Stimulated activated naive CD8-positive, alpha-beta T cell treated with anti-CD3 and anti-CD28 coated beads, Interleukin-15, amount 100 ng/mL, for 72 hours (primary cell): ENCODE results near the gene CTTNBP2NL.
"Not testable (repeated sequence)": the region's sequence is repeated elsewhere in the genome, so short reads cannot be mapped to it uniquely, and the experiment has no call there.

Experiments
- ATAC-seq: fragments of 150-1000 bp; cut with Tn5 transposase; 2 replicates; pipeline ENCODE4 v1.10.0; 2021; ENCODE audit warnings: mild to moderate bottlenecking, moderate library complexity
- DNase-seq, 2 donors: peaks; one replicate each; pipeline ENCODE4 v3.0.0; 2021 to 2022
- H3K27ac Mint-ChIP-seq, 2 donors: one replicate each; pipeline ENCODE4 v1.8.0; 2022; ENCODE audit warnings: mild to moderate bottlenecking in 2 of 2, mixed read lengths in 2 of 2, moderate library complexity in 2 of 2
- H3K27me3 Mint-ChIP-seq: one replicate; pipeline ENCODE4 v1.8.0; 2022; ENCODE audit warnings: mixed read lengths
- H3K4me1 Mint-ChIP-seq: one replicate; pipeline ENCODE4 v1.8.0; 2022; ENCODE audit warnings: mild to moderate bottlenecking, mixed read lengths
- H3K4me3 Mint-ChIP-seq, 2 donors: one replicate each; pipeline ENCODE4 v1.8.0; 2022; ENCODE audit warnings: mild to moderate bottlenecking in 2 of 2, mixed read lengths in 2 of 2, moderate library complexity in 1 of 2
- H3K9me3 Mint-ChIP-seq, 2 donors: one replicate each; pipeline ENCODE4 v1.8.0; 2022; ENCODE audit warnings: mixed read lengths in 2 of 2

CTTNBP2NL gene

DNA sequence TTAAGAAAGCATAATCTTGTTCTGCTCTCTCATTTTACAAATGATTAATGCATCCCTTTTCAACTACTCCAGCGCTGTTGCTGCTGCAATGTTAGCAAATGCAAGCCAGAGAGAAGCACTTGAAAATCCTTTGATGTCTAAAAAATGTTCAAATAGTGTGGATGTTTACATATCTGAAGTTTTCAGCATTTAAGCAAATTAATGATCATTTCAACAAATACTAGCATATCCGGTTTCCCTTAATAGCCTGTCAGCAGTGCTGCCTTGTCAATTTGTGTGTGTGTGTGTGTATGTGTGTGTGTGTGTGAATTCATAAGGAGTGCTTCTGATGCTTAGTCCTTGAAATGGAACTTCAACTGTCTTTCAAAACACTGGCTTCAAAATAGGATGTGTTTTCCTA lies 64.6 kb downstream of the CTTNBP2NL start:
- Mint-ChIP-seq H3K27ac (no peak overlapping the region), H3K27me3 (peaks cover 25% of the 10 kb centered on the region), H3K9me3 (no peaks in the 10 kb centered on the region), H3K4me3 (no peak overlapping the region), H3K4me1 (peaks cover 2% of the 10 kb centered on the region)
- no peak for DNase-seq
- ATAC-seq, result no peak

DNA sequence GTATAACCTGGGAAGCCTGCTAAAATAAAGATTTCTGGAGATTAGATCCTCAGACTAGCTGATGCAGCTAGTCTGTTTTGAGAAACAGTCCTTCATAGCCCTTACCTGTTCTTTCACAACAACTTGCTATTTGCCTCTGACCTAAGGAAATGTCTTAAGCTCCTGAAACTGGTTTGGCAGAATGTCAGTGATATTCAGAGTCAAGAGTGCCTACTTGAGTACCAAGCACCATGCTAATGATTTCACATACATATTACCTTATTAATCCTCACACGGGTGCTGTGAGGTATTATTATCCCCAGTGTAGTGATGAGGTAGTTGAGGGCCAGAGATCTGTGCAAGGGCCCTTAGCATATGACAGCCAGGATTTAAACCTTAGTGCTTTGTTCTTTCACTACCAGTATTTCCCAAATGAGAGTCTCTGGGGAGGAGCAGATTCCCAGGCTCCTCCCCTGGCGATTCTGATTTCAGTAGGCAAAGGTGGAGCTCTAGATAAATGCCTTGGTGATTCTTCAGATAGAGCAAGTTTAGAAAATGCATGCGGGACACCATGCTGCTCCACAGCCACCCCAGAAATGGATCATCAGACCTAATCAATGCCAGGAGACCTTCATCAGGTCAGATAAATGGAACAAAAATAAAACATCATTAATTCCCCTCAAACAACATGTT lies 65.3 kb downstream of the CTTNBP2NL start:
- DNase-seq (no peak), ATAC-seq (no peak)
- Mint-ChIP-seq H3K9me3 (no peaks in the 10 kb centered on the region), H3K4me3 (no peak overlapping the region), H3K4me1 (peaks cover 9% of the 10 kb centered on the region), H3K27me3 (peaks cover 22% of the 10 kb centered on the region), H3K27ac (peak overlapping the region in 1 of 2 donors; percentile 9)

DNA sequence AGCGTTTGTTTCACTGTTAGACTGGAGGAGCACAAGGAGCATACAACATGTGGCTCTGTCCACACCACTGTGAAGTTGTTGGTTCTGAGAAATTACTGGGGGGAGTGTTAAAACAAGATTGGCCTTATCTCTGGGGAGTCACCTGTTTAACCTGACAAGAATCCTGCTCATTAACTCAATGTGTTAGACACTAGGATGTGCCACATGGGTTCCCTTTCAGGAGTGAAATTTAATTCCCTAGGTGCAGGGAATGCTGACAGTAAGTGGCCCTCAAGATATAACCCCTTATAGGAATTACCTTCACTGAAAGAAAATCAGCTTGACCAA lies 66.9 kb downstream of the CTTNBP2NL start:
- Mint-ChIP-seq H3K27ac (no peak overlapping the region), H3K4me3 (no peak overlapping the region), H3K4me1 (peaks cover 10% of the 10 kb centered on the region), H3K9me3 (no peaks in the 10 kb centered on the region), H3K27me3 (peaks cover 22% of the 10 kb centered on the region)
- no peak for DNase-seq
- no peak for ATAC-seq

DNA sequence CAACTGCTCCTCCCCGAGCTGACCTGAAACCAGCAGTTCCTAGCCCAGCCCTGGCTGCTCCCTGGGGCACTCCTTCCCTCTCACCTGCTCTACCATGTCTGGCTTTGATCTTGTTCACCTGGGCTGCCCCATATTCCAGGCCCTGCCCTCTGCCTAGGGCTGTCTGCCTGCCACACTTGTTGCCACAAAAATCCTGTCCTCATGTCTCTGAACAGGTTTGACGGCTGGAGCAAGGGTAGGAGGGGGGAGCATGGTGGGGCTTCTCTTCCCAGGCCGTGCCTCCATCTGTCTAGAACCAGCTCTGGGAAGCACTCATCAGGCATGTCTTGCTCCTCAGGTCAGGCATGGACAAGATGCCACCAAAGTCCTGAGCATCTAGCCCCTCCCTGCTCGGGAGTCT lies 68.5 kb downstream of the CTTNBP2NL start:
- H3K27me3 Mint-ChIP-seq, result peaks cover 28% of the 10 kb centered on the region
- H3K4me3 Mint-ChIP-seq, result no peak overlapping the region
- DNase-seq (no peak), ATAC-seq (no peak)
- no peak overlapping the region for H3K27ac Mint-ChIP-seq
- H3K9me3 Mint-ChIP-seq, result no peaks in the 10 kb centered on the region
- peaks cover 10% of the 10 kb centered on the region for H3K4me1 Mint-ChIP-seq

DNA sequence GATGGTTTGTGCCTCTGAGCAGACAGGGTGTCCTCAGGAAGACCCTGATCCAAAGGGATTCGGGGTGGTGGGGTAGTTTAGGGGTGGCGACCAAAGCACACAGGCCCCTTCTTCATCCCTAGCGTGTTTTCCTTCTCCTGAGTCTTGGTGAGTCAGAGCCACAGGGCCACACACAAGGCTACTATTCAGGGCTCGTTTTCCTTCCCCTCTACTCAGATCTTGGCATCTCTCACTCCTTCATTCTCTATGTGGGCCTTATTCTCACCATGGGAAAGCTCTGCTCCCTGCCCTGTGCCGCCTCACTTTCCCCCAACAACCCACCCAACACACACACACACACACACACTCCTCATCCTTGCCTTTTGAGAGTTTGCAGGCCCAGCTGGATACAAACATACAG lies 69.1 kb downstream of the CTTNBP2NL start:
- ATAC-seq, result no peak
- H3K27me3 Mint-ChIP-seq, result peaks cover 28% of the 10 kb centered on the region
- no peaks in the 10 kb centered on the region for H3K9me3 Mint-ChIP-seq
- H3K4me1 Mint-ChIP-seq, result peaks cover 10% of the 10 kb centered on the region
- H3K4me3 Mint-ChIP-seq, result no peak overlapping the region
- H3K27ac Mint-ChIP-seq, result peak overlapping the region in 1 of 2 donors; percentile 2
- DNase-seq, result no peak

DNA sequence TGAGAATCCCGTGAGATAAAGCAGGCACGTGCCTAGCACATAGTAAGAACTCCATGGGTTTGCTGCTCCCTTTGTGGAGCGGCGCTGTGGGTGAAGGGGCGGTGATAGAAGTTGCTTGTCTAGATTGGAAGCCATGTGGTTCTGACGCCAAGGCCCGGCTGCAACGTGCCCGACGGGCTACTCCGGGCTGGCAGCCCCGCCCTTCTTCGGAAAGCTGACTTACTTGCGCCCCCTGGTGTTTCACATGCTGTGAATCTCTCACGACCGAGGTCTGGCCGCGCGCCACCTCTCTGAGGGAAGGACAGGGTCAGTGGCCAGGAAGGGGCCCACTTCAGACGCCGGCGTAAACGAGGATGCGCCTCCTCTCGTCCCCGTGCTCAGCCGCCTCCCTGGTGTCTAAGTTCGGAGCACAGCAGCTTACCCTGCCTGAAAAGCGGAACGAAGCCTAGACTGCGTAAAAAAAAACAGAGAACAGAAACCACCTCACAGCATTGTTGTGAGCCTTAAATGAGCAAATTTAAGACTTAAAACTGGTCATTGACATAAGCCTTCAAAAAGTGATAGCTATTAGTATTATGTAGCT lies 70.2 kb downstream of the CTTNBP2NL start:
- Mint-ChIP-seq H3K4me1 (peaks cover 10% of the 10 kb centered on the region), H3K4me3 (peak overlapping the region; percentile 87 to 91), H3K9me3 (no peaks in the 10 kb centered on the region), H3K27me3 (peaks cover 33% of the 10 kb centered on the region), H3K27ac (peak overlapping the region in 1 of 2 donors; percentile 87)
- DNase-seq (peak; percentile 84 to 88), ATAC-seq (peak; percentile 95)

DNA sequence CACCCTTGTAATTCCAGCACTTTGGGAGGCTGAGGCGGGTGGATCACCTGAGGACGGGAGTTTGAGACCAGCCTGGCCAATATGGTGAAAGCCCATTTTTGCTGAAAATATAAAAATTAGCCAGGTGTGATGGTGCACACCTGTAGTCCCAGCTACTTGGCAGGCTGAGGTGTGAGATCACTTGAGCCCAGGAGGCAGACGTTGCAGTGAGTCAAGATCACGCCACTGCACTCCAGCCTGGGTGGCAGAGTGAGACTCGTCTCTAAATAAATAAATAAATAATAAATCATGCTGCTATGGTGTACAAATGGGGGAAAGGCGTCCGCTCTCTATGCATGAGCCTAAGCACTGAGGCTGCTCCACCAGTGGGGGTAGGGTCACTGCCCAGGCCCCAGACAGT lies 74.3 kb downstream of the CTTNBP2NL start:
- DNase-seq, ATAC-seq, H3K27ac Mint-ChIP-seq, H3K4me3 Mint-ChIP-seq, H3K9me3 Mint-ChIP-seq: not testable (repeated sequence)
- peaks cover 10% of the 10 kb centered on the region for H3K4me1 Mint-ChIP-seq
- H3K27me3 Mint-ChIP-seq, result peaks cover 70% of the 10 kb centered on the region

DNA sequence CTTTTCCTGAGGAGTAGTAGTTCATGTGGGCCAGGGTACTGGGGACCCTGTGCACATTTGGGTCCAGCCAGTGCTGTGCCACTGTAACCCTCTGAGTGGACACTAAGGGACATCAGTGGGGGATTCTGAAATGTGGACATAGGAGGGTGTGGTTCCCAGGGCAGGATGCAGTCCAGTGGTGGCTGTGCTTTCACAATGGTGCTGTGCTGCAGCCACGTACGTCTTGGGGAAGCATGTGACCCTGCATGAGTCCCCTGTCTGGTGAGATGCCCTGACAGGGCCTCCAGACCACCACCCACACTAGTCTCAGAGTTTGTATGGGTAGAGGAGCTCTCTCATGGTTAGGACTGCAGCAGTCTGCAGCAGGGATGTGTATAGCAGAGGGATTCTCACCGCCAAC lies 75.0 kb downstream of the CTTNBP2NL start:
- Mint-ChIP-seq H3K4me1 (peaks cover 5% of the 10 kb centered on the region), H3K27me3 (peaks cover 70% of the 10 kb centered on the region), H3K4me3 (no peak overlapping the region), H3K27ac (no peak overlapping the region), H3K9me3 (peaks cover under 1% of the 10 kb centered on the region in 2 donors)
- ATAC-seq (no peak), DNase-seq (no peak)

DNA sequence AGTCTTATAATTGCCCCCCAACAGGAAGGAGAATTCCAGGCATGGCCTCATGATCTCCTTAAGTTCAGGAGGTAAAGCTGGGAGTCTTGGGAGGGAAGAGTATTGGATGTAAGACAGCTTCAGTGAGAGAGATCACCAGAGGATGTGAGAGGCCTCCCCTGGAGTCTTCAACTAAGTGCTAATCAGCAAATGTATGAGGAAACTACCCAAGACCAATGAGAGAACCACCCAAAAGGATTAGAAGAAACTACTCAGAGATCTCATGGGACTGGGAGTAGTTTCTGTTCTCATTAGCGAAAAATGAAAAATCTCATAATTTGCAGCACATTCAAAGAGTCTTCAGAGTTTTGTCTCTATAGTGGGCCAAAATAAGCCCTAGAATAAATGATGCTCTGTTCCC lies 76.1 kb downstream of the CTTNBP2NL start:
- peaks cover 8 to 12% of the 10 kb centered on the region in 2 donors for H3K9me3 Mint-ChIP-seq
- no peak overlapping the region for H3K27ac Mint-ChIP-seq
- DNase-seq (no peak), ATAC-seq (no peak)
- no peak overlapping the region for H3K4me3 Mint-ChIP-seq
- no peaks in the 10 kb centered on the region for H3K4me1 Mint-ChIP-seq
- peaks cover 59% of the 10 kb centered on the region for H3K27me3 Mint-ChIP-seq

DNA sequence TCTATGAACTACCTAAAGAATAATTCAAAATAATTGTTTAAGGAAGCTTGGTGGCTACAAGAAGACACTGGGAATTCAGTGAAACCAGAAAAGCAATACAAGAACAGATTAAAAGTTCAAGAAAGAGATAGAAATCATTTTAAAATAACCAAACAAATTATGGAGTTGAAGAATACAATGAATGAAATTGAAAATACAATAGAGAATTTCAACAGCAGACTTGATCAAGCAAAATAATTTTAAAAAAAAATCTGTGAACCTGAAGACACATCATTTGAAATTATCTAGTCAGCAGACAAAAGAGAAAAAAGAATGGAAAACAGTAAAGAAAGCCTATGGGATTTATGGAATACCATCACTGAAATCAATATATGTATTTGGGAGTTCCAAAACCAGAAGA lies 81.5 kb downstream of the CTTNBP2NL start:
- Mint-ChIP-seq H3K4me3 (no peak overlapping the region), H3K9me3 (peaks cover 8 to 26% of the 10 kb centered on the region in 2 donors), H3K4me1 (no peaks in the 10 kb centered on the region), H3K27me3 (peaks cover 32% of the 10 kb centered on the region), H3K27ac (no peak overlapping the region)
- no peak for DNase-seq
- no peak for ATAC-seq

DNA sequence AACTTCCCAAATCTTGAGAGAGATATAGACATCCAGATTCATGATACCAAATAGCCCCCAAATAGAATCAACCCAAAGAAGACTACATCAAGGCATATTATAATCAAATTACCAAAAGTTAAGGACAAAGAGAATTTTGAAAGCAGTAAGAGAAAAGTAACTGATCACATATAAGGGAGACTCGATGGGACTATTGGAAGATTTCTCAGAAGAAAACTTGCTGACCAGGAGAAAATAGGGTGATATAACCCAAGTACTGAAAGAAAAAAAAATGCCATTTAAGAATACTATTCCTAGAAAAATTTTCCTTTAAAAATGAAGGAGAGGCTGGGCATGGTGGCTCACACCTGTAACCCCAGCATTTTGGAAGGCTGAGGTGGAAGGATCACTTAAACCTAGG lies 82.3 kb downstream of the CTTNBP2NL start:
- Mint-ChIP-seq H3K27me3 (peaks cover 24% of the 10 kb centered on the region), H3K9me3 (peaks cover 8 to 26% of the 10 kb centered on the region in 2 donors), H3K27ac (no peak overlapping the region), H3K4me1 (no peaks in the 10 kb centered on the region), H3K4me3 (no peak overlapping the region)
- DNase-seq (no peak), ATAC-seq (no peak)

DNA sequence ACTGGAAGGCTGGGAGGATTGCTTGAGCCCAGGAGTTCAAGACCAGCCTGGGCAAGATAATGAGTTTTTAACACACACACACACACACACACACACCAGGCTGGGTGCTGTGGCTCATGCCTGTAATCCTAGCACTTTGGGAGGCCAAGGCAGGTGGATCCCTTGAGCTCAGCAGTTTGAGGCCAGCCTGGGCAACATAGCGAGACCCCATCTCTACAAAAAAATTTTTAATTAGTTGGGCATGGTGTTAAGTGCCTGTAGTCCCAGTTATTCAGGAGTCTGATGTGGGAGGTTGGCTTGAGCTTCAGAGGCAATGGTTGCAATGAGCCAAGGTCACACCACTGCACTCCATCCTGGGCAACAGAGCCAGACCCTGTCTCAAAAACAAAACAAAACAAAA lies 90.0 kb downstream of the CTTNBP2NL start:
- H3K4me3 Mint-ChIP-seq, ATAC-seq, H3K27ac Mint-ChIP-seq, DNase-seq, H3K4me1 Mint-ChIP-seq, H3K9me3 Mint-ChIP-seq: not testable (repeated sequence)
- peaks cover 16% of the 10 kb centered on the region for H3K27me3 Mint-ChIP-seq

DNA sequence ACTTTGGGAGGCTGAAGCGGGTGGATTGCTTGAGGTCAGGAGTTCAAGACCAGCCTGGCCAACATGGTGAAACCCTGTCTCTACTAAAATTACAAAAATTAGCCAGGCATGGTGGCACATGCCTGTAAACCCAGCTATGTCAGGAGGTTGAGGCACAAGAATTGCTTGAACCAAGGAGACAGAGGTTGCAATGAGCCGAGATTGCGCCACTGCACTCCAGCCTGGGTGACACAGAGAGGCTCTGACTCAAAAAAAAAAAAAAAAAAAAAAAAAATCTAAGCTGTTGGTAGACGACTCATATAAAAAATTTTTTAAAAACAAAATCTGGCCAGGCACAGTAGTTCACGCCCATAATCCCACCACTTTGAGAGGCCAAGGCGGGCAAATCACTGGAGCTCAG lies 91.7 kb downstream of the CTTNBP2NL start:
- not testable (repeated sequence) for H3K27ac Mint-ChIP-seq, DNase-seq, H3K4me1 Mint-ChIP-seq, ATAC-seq, H3K4me3 Mint-ChIP-seq, H3K9me3 Mint-ChIP-seq
- H3K27me3 Mint-ChIP-seq, result peaks cover 12% of the 10 kb centered on the region

DNA sequence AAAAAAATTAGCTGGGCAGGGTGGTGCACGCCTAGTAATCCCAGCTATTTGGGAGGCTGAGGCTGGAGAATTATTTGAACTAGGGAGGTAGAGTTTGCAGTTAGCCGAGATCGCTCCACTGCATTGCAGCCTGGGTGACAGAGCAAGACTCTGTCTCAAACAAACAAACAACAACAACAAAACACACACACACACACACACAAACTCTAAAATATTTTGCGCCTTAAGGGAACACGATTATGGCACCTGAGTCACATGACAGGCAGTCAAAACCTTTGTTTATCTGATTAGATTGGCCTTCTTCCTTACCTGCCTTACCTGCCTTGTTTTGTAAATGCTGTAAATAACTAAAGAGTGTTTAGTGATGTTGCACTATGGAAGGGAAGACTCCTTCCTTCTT lies 92.1 kb downstream of the CTTNBP2NL start:
- no peak overlapping the region for H3K4me3 Mint-ChIP-seq
- H3K27ac Mint-ChIP-seq, result no peak overlapping the region
- peaks cover 16% of the 10 kb centered on the region for H3K27me3 Mint-ChIP-seq
- DNase-seq, result no peak
- no peak for ATAC-seq
- no peaks in the 10 kb centered on the region for H3K9me3 Mint-ChIP-seq
- H3K4me1 Mint-ChIP-seq, result no peaks in the 10 kb centered on the region

DNA sequence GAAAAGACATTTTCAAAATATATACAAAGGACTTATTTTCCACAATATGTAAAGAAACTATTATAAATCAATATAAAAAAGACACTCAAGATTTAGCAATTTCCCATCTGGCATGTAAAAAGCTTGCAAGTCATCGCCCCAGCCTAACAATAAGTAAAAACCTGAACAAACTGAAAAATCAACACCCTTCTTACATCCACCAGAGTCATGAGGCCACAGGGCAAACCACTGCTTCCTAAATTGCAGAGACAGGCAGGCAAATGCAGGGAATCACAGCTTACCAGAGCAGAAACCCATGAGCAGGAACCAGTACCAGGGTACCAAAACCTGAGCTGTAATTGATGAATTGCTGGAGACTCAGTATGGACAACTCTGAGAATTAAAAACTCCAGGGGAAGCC lies 96.1 kb downstream of the CTTNBP2NL start:
- no peak for ATAC-seq
- no peaks in the 10 kb centered on the region for H3K4me1 Mint-ChIP-seq
- peak overlapping the region in 1 of 2 donors; percentile 5 for H3K27ac Mint-ChIP-seq
- H3K4me3 Mint-ChIP-seq, result no peak overlapping the region
- H3K27me3 Mint-ChIP-seq, result peaks cover 45% of the 10 kb centered on the region
- DNase-seq, result no peak
- no peaks in the 10 kb centered on the region for H3K9me3 Mint-ChIP-seq

DNA sequence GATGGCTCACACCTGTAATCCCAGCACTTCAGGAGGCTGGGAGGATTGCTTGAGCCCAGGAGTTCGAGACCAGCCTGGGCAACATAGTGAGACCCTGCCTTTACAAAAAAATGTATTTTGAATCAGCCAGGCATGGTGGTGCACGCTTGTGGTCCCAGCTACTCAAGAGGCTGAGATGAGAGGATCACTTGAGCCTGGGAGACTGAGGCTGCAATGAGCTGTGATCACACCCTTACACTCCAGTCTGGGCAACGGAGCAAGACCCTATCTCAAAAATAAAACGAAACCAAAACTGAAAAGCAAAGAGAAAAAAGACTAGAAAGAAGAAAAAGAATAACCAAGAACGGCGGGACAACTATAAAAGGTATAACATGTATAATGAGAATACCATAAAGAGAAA lies 97.3 kb downstream of the CTTNBP2NL start:
- Mint-ChIP-seq H3K27ac (no peak overlapping the region), H3K4me3 (no peak overlapping the region), H3K27me3 (peaks cover 57% of the 10 kb centered on the region), H3K4me1 (no peaks in the 10 kb centered on the region), H3K9me3 (no peaks in the 10 kb centered on the region)
- no peak for ATAC-seq
- no peak for DNase-seq

DNA sequence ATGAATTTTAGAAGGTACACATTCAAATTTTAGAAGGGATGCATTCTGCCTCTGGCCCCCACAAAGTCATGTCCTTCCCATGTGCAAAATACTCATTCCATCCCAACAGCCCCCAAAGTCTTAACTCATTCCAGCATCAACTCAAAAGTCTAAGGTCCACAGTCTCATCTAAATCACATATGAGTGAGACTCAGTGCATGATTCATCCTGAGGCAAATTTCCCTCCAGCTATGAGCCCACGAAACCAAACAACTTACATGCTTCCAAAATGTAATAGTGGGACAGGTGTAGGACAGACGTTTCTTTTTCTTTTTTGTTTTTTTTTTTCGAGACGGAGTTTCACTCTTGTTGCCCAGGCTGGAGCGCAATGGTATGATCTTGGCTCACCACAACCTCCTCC lies 100.3 kb downstream of the CTTNBP2NL start:
- H3K9me3 Mint-ChIP-seq, result no peaks in the 10 kb centered on the region
- H3K27me3 Mint-ChIP-seq, result peaks cover 70% of the 10 kb centered on the region
- H3K4me3 Mint-ChIP-seq, result no peak overlapping the region
- H3K4me1 Mint-ChIP-seq, result no peaks in the 10 kb centered on the region
- DNase-seq (no peak), ATAC-seq (no peak)
- H3K27ac Mint-ChIP-seq, result no peak overlapping the region
